Neuron (in vitro differentiated cells): Measurements from ENCODE around the gene PLAAT3.
"Not testable (repeated sequence)": the region's sequence is repeated elsewhere in the genome, so short reads cannot be mapped to it uniquely, and the experiment has no call there.

ENCODE experiments used
- H2AFZ ChIP-seq: one replicate; pipeline ENCODE4 v1.6.1; 2013; ENCODE audit warnings: low read depth, mild to moderate bottlenecking, inconsistent platforms, low read length, moderate library complexity
- H3K27me3 ChIP-seq: one replicate; pipeline ENCODE4 v1.6.1; 2013; ENCODE audit warnings: low read length; ENCODE audit not compliant: insufficient read depth
- H3K36me3 ChIP-seq: one replicate; pipeline ENCODE4 v1.6.1; 2013; ENCODE audit warnings: low read length; ENCODE audit not compliant: insufficient read depth
- H3K4me1 ChIP-seq: one replicate; pipeline ENCODE4 v1.6.1; 2013; ENCODE audit warnings: low read length; ENCODE audit not compliant: insufficient read depth
- H3K4me3 ChIP-seq: 2 replicates; pipeline ENCODE4 v1.5.1; 2013; ENCODE audit warnings: mild to moderate bottlenecking, low read length, moderate library complexity
- H3K9me3 ChIP-seq: one replicate; pipeline ENCODE4 v1.6.1; 2013; ENCODE audit warnings: low read length

Gene PLAAT3

GRCh38 chr11:63534895-63535461 is 79.3 kb downstream of the PLAAT3 start:
- Histone ChIP-seq H3K27me3 (peaks cover 10% of the 10 kb centered on the region), H3K36me3 (no peaks in the 10 kb centered on the region), H3K9me3 (no peaks in the 10 kb centered on the region), H3K4me3 (no peak overlapping the region), H3K4me1 (peaks cover 7% of the 10 kb centered on the region), H2AFZ (no peak overlapping the region)

GRCh38 chr11:63534076-63534475 is 80.2 kb downstream of the PLAAT3 start:
- Histone ChIP-seq H3K9me3 (no peaks in the 10 kb centered on the region), H3K36me3 (no peaks in the 10 kb centered on the region), H3K27me3 (peaks cover 14% of the 10 kb centered on the region), H2AFZ (no peak overlapping the region), H3K4me3 (no peak overlapping the region), H3K4me1 (peaks cover 7% of the 10 kb centered on the region)

GRCh38 chr11:63532799-63533475 is 81.3 kb downstream of the PLAAT3 start:
- Histone ChIP-seq H3K4me1 (peaks cover 7% of the 10 kb centered on the region), H3K4me3 (no peak overlapping the region), H3K9me3 (no peaks in the 10 kb centered on the region), H3K36me3 (no peaks in the 10 kb centered on the region), H2AFZ (no peak overlapping the region), H3K27me3 (peaks cover 16% of the 10 kb centered on the region)

GRCh38 chr11:63532117-63532516 is 82.1 kb downstream of the PLAAT3 start:
- peaks cover 7% of the 10 kb centered on the region for H3K4me1 ChIP-seq

GRCh38 chr11:63531074-63531792 is 83.0 kb downstream of the PLAAT3 start:
- H3K4me3 ChIP-seq, H3K36me3 ChIP-seq, H3K4me1 ChIP-seq, H3K9me3 ChIP-seq, H2AFZ ChIP-seq: not testable (repeated sequence)
- peaks cover 16% of the 10 kb centered on the region for H3K27me3 ChIP-seq

More at GRCh38 chr11:63532117-63532516, 82.1 kb downstream of the PLAAT3 start:
- Histone ChIP-seq H3K27me3 (peaks cover 16% of the 10 kb centered on the region), H3K4me3 (no peak overlapping the region), H3K36me3 (no peaks in the 10 kb centered on the region), H2AFZ (no peak overlapping the region), H3K9me3 (no peaks in the 10 kb centered on the region)

DNA sequence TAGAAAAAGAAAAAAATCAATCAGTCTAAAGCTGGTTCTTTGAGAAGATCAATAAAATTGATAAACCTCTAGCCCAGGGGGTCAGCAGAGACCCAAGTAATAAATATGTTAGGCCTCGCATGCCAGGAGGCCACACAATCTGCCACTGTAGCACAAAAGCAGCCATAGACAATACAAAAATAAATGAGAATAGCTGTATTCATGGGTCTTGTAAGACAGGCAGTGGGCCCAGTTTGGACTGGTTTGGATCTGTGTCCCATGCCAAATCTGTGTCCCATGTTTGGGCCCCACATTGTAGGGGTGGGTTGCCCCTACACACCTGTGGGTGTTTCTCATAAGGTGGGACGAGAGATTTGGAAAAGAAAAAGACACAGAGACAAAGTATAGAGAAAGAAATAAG is 84.2 kb downstream of the PLAAT3 start:
- Histone ChIP-seq H3K4me1 (peaks cover 7% of the 10 kb centered on the region), H3K27me3 (peaks cover 16% of the 10 kb centered on the region), H3K36me3 (no peaks in the 10 kb centered on the region), H2AFZ (no peak overlapping the region), H3K4me3 (no peak overlapping the region), H3K9me3 (no peaks in the 10 kb centered on the region)

- not testable (repeated sequence) for H2AFZ ChIP-seq, H3K4me3 ChIP-seq, H3K36me3 ChIP-seq, H3K4me1 ChIP-seq, H3K9me3 ChIP-seq
- peaks cover 16% of the 10 kb centered on the region for H3K27me3 ChIP-seq
Measured at GRCh38 chr11:63529373-63529772, 84.9 kb downstream of the PLAAT3 start.

GRCh38 chr11:63528729-63529278 is 85.4 kb downstream of the PLAAT3 start:
- H2AFZ ChIP-seq, H3K4me3 ChIP-seq, H3K9me3 ChIP-seq, H3K4me1 ChIP-seq, H3K36me3 ChIP-seq: not testable (repeated sequence)
- H3K27me3 ChIP-seq = peaks cover 12% of the 10 kb centered on the region

DNA sequence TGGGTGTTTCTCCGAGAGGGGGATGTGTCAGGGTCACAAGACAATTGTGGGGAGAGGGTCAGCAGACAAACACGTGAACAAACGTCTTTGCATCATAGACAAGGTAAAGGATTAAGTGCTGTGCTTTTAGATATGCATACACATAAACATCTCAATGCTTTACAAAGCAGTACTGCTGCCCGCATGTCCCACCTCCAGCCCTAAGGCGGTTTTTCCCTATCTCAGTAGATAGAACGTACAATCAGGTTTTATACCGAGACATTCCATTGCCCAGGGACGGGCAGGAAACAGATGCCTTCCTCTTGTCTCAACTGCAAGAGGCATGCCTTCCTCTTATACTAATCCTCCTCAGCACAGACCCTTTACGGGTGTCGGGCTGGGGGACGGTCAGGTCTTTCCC is 86.1 kb downstream of the PLAAT3 start:
- not testable (repeated sequence) for H2AFZ ChIP-seq, H3K27me3 ChIP-seq, H3K9me3 ChIP-seq, H3K4me1 ChIP-seq, H3K36me3 ChIP-seq, H3K4me3 ChIP-seq

DNA sequence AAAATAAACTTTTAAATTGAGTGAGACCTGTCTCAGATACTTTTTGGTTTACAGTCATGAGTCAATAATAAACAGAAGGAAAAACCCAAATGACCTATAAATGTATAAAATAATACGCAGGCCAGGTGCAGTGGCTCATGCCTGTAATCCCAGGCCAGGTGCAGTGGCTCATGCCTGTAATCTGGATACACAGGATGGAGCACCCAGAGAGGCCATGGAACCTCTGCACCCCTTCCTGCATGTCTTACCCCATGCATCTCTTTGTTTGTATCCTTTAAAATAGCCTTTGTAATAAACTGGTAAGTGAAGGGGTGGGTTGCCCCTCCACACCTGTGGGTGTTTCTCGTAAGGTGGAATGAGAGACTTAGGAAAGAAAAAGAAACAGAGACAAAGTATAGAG is 86.6 kb downstream of the PLAAT3 start:
- no peak overlapping the region for H3K4me3 ChIP-seq
- H3K27me3 ChIP-seq = peaks cover 5% of the 10 kb centered on the region
- H3K4me1 ChIP-seq = peaks cover 6% of the 10 kb centered on the region
- H2AFZ ChIP-seq = no peak overlapping the region
- H3K9me3 ChIP-seq = no peaks in the 10 kb centered on the region
- no peaks in the 10 kb centered on the region for H3K36me3 ChIP-seq
